ENCODE results near the gene ACACB. TPM values are rescaled to one million over a fixed set of nuclear protein-coding genes. Genes with fewer than 3 reads are reported as not detected.

Gene ACACB
- total RNA-seq, 6 experiments from 2014 or later, result 107 to 237 (median 187) TPM

GRCh38 chr12:109267361-109267760, 151.0 kb downstream of the ACACB start:
- H3K9me3 ChIP-seq, result no peaks in the 10 kb centered on the region
- H3K4me3 ChIP-seq, result no peak overlapping the region
- no peaks in the 10 kb centered on the region for H3K27me3 ChIP-seq
- H3K4me1 ChIP-seq, result no peaks in the 10 kb centered on the region
- ATAC-seq (no peak), DNase-seq (no peak)
- no peak overlapping the region for H3K27ac ChIP-seq
- WGBS (ENCODE audit: insufficient coverage, low coverage, low lambda C conversion rate, missing lambda C conversion rate), result 95% methylated on average over 5 of the region's 14 CpGs
- H3K36me3 ChIP-seq, result peaks cover 0 to 55% (median 31%) of the 10 kb centered on the region in 4 donors
- no peak for TF ChIP-seq POLR2A (IDR thresholded peaks at IDR 0.05)
- TF ChIP-seq, protein P1, sequence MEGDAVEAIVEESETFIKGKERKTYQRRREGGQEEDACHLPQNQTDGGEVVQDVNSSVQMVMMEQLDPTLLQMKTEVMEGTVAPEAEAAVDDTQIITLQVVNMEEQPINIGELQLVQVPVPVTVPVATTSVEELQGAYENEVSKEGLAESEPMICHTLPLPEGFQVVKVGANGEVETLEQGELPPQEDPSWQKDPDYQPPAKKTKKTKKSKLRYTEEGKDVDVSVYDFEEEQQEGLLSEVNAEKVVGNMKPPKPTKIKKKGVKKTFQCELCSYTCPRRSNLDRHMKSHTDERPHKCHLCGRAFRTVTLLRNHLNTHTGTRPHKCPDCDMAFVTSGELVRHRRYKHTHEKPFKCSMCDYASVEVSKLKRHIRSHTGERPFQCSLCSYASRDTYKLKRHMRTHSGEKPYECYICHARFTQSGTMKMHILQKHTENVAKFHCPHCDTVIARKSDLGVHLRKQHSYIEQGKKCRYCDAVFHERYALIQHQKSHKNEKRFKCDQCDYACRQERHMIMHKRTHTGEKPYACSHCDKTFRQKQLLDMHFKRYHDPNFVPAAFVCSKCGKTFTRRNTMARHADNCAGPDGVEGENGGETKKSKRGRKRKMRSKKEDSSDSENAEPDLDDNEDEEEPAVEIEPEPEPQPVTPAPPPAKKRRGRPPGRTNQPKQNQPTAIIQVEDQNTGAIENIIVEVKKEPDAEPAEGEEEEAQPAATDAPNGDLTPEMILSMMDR (IDR thresholded peaks at IDR 0.05), result no peak
- intact Hi-C loops (cut with DNase I), result loop anchor here in 1 of 2 donors (5.0 kb wide), 1 partner anchor 120 kb away; no protein-coding TSS in a partner anchor

DNA sequence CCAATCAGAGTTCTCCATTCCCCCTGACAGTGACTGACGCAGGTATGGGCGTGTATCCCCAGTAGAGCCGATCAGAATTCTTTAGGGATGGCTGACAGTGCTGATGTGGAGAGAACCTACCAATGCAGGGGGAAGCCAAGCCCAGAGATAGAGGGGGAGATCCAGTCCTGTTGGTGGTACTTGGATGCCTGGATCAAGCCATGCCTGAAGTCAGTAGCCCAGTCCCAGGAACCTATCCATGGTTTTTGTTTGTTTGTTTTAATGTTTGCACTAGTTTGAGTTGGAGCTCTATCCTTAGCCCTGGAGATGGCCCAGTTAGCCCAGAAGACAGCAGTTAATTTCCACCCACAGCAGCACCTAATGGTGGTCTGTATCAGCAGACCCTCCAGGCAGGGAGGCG, 152.5 kb downstream of the ACACB start:
- no peak for DNase-seq
- Histone ChIP-seq H3K36me3 (peaks cover 0 to 41% (median 28%) of the 10 kb centered on the region in 4 donors), H3K4me1 (no peaks in the 10 kb centered on the region), H3K27ac (no peak overlapping the region), H3K27me3 (no peaks in the 10 kb centered on the region), H3K9me3 (no peaks in the 10 kb centered on the region), H3K4me3 (no peak overlapping the region)
- WGBS (ENCODE audit: insufficient coverage, low coverage, low lambda C conversion rate, missing lambda C conversion rate), result 80% methylated on average over 2 of the region's 4 CpGs
- intact Hi-C loops (cut with DNase I), result loop anchor here in 1 of 2 donors (5.0 kb wide), 1 partner anchor 118 kb away; no protein-coding TSS in a partner anchor
- no peak for ATAC-seq
- TF ChIP-seq POLR2A (IDR thresholded peaks at IDR 0.05), result no peak
- TF ChIP-seq, protein P1 (IDR thresholded peaks at IDR 0.05), result no peak

DNA sequence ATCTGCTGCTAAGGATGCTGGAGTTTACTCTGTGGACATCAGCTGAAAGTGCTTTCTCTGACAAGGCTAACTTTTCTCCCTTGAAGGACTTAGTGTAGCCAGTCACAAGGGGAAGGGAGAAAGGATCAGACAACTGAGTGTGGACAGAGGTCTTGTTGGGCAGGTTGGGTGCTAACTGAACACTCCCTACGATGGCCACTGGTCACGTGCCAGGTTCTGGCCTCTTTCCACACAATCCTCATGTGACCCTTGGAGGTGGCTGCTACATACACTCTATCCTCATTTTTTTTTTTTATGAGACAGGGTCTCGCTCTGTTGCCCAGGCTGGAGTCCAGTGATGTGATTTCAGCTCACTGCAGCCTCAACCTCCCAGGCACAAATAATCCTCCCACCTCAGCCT, 153.0 kb downstream of the ACACB start:
- no peak for TF ChIP-seq POLR2A (IDR thresholded peaks at IDR 0.05)
- TF ChIP-seq, protein P1 (IDR thresholded peaks at IDR 0.05), result no peak
- Histone ChIP-seq H3K27ac (no peak overlapping the region), H3K9me3 (no peaks in the 10 kb centered on the region), H3K4me3 (no peak overlapping the region), H3K27me3 (no peaks in the 10 kb centered on the region), H3K4me1 (no peaks in the 10 kb centered on the region), H3K36me3 (peaks cover 0 to 39% (median 25%) of the 10 kb centered on the region in 4 donors)
- ATAC-seq, result peak in 3 of 4 donors; percentile 18 to 55 (median 35)
- no peak for DNase-seq
- intact Hi-C loops (cut with DNase I), result loop anchor here in 1 of 2 donors (5.0 kb wide), 1 partner anchor 118 kb away; no protein-coding TSS in a partner anchor
- 50% methylated on average over 3 of the region's 3 CpGs for WGBS (ENCODE audit: insufficient coverage, low coverage, low lambda C conversion rate, missing lambda C conversion rate)

DNA sequence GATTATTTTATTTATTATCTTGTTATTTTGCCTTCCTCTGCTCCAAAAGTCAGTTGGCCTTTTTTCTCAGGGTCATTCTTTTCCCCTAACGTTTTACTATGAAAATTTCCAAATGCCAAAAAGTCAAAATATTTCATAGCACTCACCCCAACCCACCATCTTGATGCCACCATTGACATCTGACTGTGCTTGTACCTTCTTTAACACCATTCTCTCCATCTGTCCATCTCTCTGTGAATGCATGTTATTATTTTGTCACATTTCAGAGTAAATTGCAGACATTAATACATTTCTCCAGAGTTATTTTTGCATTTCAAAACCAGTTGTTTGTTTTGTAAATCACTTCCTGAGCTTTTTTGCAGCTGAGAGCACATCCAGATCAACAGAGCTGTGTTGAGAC, 154.1 kb downstream of the ACACB start:
- 0% methylated on average over 1 of the region's 1 CpG for WGBS (ENCODE audit: insufficient coverage, low coverage, low lambda C conversion rate, missing lambda C conversion rate)
- Histone ChIP-seq H3K27me3 (no peaks in the 10 kb centered on the region), H3K9me3 (no peaks in the 10 kb centered on the region), H3K36me3 (peaks cover 0 to 28% (median 16%) of the 10 kb centered on the region in 4 donors), H3K27ac (no peak overlapping the region), H3K4me1 (no peaks in the 10 kb centered on the region), H3K4me3 (no peak overlapping the region)
- DNase-seq (no peak), ATAC-seq (no peak)
- intact Hi-C loops (cut with DNase I), result no loop called here
- TF ChIP-seq POLR2A (IDR thresholded peaks at IDR 0.05), result no peak
- TF ChIP-seq, protein P1 (IDR thresholded peaks at IDR 0.05), result no peak
